ENCODE data around the gene RHCE. TPM values are rescaled to one million over a fixed set of nuclear protein-coding genes. Genes with fewer than 3 reads are reported as not detected.
"Not testable (repeated sequence)": the region's sequence is repeated elsewhere in the genome, so short reads cannot be mapped to it uniquely, and the experiment has no call there.

Gene RHCE
- total RNA-seq, 1 donor from 2014 or later: 0.29 TPM

- DNase-seq (ENCODE audit: low spot score): no peak
These were observed 12.2 kb upstream of the RHCE start for GRCh38 chr1:25432749-25433388.

DNA sequence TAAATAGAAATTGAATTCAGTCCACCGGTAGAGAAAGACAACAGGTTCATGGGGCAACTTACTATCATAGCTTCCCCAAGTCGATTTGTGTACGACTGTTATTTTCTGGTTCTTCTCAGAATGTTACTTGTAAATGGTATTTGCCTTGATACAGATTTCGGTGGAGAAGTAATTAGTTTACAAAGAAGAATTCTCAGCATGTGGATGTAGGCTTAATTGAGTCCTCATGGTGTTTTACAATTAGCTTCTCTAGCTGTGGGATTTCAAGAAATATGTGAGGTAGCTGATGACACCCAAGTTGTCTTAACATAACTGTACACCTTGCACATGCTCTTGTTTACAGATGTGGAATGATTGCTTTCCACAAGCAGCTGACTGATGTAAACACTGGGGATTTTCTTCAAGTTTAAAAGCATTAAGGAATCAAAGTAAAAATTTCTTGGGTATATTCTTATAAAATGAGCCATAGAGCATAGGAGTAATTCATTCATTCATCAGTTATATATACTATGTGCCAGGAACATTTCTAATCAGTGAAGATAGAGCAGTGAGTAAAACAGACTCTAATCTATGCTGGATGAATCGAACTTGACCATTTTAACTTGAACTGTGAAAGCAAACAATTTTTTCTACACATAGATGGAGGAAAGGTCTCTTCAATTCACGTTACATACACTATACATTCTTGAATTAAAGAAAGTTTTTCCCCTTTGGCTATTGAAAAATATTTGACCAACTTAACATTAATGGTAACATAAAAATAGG is 11.5 kb upstream of the RHCE start:
- DNase-seq (ENCODE audit: low spot score): no peak

DNA sequence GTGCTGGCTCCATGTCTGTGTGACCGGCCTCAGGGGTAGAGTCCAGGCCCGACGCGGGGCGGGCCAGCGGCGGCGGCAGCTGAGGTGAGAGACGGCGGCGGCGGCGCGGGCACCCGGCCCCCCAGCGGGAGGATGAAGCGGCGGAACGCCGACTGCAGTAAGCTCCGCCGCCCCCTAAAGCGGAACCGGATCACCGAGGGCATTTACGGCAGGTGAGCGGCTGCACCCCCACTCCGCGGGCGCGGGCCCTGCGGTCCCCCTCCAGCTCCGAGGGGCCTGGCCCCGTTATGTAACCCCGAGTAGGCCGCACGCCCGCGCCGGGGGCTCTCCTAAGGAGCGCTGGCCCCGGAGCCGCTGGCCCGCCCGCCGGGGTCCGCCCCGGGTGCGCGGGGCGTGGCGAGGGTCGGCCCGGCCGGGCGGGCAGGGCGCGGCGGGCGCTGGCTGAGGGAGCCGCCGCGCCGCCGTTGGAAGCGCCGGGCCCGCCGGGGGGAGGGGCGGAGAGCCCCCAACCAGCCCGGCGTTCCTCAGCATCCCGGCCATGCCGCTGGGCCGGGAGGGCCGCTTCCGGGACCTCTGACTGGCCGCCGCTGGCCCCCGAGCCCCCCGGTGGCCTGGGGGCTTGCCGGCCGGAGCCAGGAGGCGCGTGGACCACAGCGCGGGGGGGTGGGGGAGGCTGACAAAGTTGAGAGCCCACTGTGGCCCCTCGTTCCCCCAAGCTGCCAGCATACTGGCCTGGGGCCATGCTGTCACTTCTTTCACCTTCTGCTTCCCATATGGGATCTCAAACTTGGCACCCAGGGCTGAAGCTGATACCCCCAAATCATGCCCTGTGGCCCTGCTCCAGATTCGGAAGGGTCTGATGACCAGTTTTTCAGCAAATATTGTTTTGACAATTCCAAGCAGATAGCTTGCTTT is 10.6 kb upstream of the RHCE start:
- peak; percentile 45 for DNase-seq (ENCODE audit: low spot score)

DNA sequence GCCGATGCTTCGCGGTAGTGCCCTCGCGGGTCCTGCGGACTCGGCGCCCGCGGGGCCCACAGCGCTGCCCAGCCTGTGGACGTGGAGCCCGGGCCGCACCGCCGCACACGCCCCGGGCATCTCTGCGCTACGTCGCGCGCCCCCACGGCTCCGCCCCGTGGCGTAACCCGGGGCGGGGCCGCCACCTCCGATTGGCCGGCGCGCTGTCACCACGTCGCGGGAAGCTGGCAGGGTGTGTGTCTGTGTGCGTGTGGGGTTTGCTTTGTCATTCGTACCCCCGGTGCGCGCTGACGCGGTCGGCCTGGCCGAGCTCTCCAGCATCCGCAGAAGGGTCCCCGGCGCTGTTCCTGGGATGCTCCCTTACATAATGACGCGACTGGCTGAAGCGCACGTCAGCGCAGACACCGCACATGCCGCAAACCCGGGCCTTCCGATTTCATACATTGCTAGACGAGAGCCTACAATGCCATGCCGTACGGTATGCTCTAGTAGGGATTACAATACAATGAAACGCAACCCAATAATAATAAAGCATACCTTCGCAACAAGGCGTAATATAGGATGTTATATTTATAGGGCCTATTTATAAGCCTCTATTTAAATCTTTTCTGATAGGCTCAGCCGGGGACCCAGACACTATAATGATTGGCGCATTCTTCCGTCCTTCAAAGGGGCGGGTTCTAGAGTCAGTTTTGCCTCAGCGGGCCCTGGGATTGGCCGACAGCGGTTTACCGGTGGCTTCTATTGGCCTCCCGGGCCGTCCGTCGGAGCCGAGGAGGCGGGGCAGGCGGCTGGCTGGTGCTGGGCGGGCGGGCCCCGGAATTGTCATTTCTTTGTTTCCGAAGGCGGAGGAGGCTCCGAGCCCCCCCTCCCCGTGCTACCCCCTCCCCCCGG is 9.7 kb upstream of the RHCE start, which contains the start of gene MACO1:
Gene MACO1 (plus strand): TSS at position 825 of the 894 bp plus-strand sequence. CDS start 202 bp downstream, outside the sequence.
- peak; percentile 98 for DNase-seq (ENCODE audit: low spot score)

- DNase-seq (ENCODE audit: low spot score): no peak
These were observed 8.0 kb upstream of the RHCE start for GRCh38 chr1:25428475-25429166.

- DNase-seq (ENCODE audit: low spot score): no peak
These were observed 7.1 kb upstream of the RHCE start for GRCh38 chr1:25427696-25428095.

GRCh38 chr1:25425098-25426085 is 4.8 kb upstream of the RHCE start:
- no peak for DNase-seq (ENCODE audit: low spot score)

DNA sequence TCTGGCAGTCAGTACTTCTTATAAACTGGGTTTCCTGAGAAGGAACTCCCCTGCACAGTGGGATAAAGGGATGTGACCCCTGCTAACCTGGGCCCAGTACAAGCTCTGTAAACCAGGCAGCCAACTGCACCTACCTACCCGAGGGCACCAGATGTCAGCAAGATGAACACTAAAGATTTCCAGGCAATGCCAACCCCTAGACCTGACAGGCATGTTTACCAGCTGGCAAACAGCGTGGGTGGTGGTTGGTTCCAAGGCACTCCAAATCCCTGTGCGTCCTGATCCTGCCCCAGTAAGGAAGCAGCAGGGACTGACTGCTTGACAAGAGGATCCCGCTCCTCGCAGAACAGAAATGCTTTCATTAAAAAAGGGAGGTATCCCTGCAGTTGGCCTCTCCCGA is 2.6 kb upstream of the RHCE start:
- not testable (repeated sequence) for DNase-seq (ENCODE audit: low spot score)

- not testable (repeated sequence) for DNase-seq (ENCODE audit: low spot score)
These were observed 1.3 kb downstream of the RHCE start for GRCh38 chr1:25419339-25419738.

DNA sequence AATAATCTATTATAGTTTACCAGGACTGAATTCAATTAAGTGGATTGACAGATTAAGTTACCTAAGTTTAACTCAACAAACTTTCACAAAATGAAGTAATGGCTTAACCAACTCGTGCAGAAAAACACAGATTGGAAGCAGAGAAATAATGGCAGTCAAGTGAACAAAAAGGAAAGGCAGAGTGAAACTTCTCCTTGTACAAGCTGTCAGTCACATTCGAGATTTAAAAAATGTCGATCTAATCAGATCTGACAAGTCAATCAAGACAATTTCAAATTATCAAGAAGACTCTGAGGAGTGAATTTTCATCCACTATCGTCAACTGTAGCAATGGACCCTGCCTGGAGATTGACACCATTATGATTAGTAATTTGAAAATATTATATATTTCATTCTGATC is 3.3 kb downstream of the RHCE start:
- DNase-seq (ENCODE audit: low spot score): not testable (repeated sequence)

DNA sequence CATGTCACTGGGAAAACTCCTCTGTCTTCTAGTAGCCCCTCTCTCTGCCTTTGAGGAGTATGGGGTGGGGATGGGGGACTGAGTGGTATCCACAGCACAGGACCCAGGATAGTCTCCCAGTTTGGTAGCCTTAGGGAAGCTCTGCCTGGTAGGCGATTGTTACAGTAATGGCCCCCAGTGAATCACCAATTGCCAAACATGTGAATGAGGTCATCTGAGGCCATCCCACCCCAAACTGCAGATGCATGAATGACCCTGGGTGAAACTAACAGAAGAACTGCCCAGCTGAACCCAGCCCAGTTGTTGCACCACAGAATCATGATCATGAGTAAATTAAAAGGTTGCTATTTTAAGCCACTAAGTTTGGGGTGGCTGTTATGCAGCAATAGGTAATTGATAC is 6.0 kb downstream of the RHCE start:
- DNase-seq (ENCODE audit: low spot score): not testable (repeated sequence)

DNA sequence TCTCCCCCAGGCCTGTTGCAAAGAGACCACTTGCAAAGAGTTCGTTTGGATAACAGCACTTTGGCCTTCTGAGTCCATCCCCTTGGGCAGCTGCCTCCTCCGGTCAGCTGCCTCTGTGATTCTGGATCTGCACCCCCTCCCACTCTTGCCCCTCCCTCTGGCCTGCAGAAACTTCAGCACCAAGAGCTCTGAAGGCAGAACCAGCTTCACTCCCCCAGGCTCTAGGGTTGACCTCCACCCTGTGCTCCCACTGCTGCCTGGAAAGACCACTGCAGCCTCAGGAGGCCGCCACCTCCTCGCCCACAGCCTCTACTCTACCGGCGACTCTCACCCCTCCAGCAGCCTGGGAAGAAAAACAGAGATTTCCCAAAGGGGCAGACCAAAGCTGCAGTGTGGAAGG is 6.5 kb downstream of the RHCE start:
- DNase-seq (ENCODE audit: low spot score): not testable (repeated sequence)

DNA sequence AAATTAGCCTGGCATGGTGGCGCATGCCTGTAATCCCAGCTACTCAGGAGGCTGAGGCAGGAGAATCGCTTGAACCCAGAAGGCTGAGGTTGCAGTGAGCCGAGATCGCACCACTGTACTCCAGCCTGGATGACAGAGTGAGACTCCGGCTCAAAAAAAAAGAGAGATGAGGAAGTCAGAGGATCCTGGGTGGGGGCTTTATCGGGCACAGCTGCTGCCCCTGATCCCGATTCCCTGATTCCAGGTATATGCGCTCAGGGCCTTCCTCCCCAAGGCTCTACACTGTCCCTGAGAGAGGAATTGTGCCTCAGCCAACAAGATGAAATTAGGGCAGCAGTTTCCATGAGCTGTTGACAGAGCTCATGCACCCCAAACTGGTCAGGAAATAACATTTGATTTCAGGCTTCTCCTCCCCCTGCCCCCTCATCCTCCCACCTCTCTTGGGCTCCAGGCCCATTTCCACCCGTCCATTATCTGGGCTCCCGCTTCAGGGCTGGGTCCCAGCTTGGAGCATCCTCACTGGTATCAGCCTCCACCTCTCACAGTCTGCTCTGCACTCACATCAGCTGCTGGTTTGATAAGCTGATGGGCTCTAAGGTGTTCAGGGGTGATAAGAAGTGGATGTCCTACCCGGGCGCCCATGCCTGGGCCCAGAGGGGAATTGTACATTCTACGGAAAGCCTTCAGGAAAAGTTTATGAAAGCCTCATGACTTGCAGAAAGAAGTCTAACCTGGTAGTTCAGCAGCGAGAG is 7.6 kb downstream of the RHCE start:
- not testable (repeated sequence) for DNase-seq (ENCODE audit: low spot score)

GRCh38 chr1:25409641-25410427 is 10.8 kb downstream of the RHCE start:
- DNase-seq (ENCODE audit: low spot score): not testable (repeated sequence)

GRCh38 chr1:25405731-25406305 is 14.8 kb downstream of the RHCE start:
- not testable (repeated sequence) for DNase-seq (ENCODE audit: low spot score)

DNA sequence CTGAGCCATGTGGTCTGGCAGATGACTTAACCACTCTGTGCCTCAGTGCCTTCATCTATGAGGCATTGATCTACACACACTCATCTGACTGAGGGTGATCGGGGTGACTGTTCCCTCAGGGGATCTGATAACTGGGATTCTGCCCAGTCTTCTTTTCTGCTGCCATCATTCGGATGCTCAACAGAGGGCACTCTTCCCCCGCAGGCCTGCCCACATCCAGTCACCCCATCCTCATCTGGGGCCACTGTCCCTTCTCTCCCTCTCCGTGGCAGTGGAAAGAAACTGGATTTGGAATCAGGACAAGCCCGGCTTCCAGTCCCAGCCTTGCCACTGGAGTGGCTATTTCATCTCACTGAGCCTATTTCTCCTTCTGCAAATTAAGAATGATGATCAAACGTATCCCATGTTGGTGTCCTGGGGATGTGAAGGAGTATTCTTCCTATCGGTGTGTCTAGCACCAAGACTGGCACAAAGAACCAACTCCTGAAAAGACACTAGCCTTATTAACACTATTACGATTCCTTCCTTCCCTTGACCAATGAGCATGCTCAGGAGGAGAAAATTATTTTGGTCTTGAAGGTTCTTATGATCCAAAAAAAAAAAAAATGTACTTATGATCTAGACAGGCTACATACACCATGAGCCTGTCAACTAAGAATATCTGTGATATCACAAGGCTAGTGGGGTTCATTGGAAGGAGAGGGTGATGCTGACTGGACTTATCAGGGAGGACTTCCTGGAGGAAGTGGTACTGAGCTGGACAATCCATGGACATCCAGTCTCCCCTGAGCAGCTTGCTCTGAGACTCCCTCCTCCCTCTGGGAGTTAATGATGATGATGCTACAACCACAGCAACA is 17.4 kb downstream of the RHCE start:
- DNase-seq (ENCODE audit: low spot score): not testable (repeated sequence)

All from ureter (tissue), 1 donor.